ENCODE measurements around the gene ZDHHC4. TPM values are rescaled to one million over a fixed set of nuclear protein-coding genes. Genes with fewer than 3 reads are reported as not detected.
"Not testable (repeated sequence)": the region's sequence is repeated elsewhere in the genome, so short reads cannot be mapped to it uniquely, and the experiment has no call there.

Gene ZDHHC4
- total and polyA plus RNA-seq, 8 donors = 28.4 to 43.4 (median 36.0) TPM

DNA sequence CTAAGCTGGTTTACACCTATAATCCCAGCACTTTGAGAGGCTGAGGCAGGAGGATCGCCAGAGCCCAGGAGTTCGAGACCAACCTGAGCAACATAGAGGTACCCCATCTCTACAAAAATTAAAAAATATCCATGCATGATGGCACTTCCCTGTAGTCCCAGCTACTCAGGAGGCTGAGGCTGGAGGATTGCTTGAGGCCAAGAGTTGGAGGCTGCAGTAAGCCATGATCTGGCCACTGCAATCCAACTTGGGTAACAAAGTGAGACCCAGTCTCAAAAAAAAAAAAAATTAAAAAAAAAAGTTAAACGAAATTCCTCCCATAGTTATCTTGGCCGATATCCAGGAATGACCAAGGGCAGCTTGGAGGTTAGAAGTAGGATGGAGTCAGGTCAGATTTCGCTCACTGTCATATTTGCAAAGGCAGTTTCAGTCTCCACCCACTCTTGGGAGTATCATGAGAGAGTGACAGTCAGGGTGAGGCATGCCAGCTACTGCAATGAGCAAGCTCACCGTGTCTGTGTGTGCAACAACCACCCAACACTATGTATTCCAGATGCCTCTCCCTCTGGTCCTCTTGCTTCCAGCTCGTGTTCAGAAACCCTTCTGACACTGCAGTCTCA, 6.0 kb upstream of the ZDHHC4 start:
- Histone ChIP-seq H3K27me3 (no peaks in the 10 kb centered on the region), H3K4me3 (no peak overlapping the region), H3K27ac (no peak overlapping the region), H3K4me1 (no peaks in the 10 kb centered on the region), H3K36me3 (no peaks in the 10 kb centered on the region), H3K9me3 (no peaks in the 10 kb centered on the region)
- WGBS, 2 donors = 40 to 41% methylated on average over 7 of the region's 7 CpGs
- intact Hi-C loops (cut with DNase I) = no loop called here
- DNase-seq (no peak), ATAC-seq (no peak), FAIRE-seq (no peak)
- TF ChIP-seq, protein P1, sequence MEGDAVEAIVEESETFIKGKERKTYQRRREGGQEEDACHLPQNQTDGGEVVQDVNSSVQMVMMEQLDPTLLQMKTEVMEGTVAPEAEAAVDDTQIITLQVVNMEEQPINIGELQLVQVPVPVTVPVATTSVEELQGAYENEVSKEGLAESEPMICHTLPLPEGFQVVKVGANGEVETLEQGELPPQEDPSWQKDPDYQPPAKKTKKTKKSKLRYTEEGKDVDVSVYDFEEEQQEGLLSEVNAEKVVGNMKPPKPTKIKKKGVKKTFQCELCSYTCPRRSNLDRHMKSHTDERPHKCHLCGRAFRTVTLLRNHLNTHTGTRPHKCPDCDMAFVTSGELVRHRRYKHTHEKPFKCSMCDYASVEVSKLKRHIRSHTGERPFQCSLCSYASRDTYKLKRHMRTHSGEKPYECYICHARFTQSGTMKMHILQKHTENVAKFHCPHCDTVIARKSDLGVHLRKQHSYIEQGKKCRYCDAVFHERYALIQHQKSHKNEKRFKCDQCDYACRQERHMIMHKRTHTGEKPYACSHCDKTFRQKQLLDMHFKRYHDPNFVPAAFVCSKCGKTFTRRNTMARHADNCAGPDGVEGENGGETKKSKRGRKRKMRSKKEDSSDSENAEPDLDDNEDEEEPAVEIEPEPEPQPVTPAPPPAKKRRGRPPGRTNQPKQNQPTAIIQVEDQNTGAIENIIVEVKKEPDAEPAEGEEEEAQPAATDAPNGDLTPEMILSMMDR (IDR thresholded peaks at IDR 0.05) = no peak

- Histone ChIP-seq H3K4me1 (peaks cover 0 to 4% (median 0%) of the 10 kb centered on the region in 3 donors), H3K27ac (no peak overlapping the region), H3K27me3 (no peaks in the 10 kb centered on the region), H3K36me3 (no peaks in the 10 kb centered on the region), H3K9me3 (no peaks in the 10 kb centered on the region), H3K4me3 (no peak overlapping the region)
- intact Hi-C loops (cut with DNase I) = no loop called here
- FAIRE-seq (no peak), DNase-seq (peak in 1 of 6 donors; percentile 1), ATAC-seq (no peak)
- WGBS, 2 donors = 73 to 75% methylated on average over 9 of the region's 9 CpGs
- TF ChIP-seq, protein P1 (IDR thresholded peaks at IDR 0.05) = no peak
Measured at GRCh38 chr7:6575281-6576023, 1.8 kb upstream of the ZDHHC4 start.

DNA sequence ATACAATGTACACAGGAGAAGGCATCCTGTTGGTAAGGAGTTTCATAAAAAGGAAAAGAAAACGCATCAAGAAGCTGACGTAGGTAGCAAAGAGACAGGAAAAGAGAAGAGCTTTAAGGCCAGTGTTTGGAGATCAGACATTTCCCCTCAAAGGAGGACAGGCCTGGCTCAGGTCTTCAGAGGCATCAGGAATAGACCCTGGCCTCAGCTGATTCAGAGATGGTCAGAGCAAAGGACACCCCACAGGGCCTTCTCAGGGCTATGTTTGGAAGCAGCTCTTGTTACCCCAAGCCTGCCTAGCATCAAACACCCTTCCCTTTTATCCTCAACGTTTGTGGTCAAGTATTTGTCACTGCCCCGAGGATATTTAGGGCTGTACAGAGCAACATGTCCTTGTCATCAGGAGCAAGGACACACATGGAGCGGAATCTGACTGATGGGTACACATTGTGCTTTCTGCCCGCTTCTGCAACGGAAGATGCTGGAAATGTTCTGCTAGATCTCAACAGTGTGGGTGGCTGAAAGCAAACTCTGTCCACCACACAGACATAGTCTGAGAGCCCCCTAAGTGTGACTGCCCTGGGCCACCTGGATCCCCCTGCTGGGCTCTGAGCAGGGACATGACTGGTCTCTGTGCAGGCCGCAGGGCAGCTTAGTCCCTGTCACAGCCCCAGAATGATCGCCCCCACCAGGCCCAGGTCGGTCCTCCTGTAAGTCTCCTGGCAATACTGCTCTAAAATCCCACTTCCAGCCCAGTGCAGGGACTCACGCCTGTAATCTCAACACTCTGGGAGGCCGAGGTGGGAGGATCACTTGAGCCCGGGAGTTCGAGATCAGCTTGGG, 1.0 kb upstream of the ZDHHC4 start:
- H3K36me3 ChIP-seq = peaks cover 0 to 7% (median 0%) of the 10 kb centered on the region in 3 donors
- H3K27ac ChIP-seq = no peak overlapping the region
- H3K9me3 ChIP-seq = no peaks in the 10 kb centered on the region
- intact Hi-C loops (cut with DNase I) = no loop called here
- H3K27me3 ChIP-seq = no peaks in the 10 kb centered on the region
- FAIRE-seq (no peak), ATAC-seq (no peak), DNase-seq (peak in 1 of 6 donors; percentile 69)
- 61 to 67% methylated on average over 14 of the region's 14 CpGs for WGBS, 2 donors
- peak overlapping the region in 3 of 4 donors; percentile 64 to 76 (median 74) for H3K4me3 ChIP-seq
- peaks cover 0 to 4% (median 0%) of the 10 kb centered on the region in 3 donors for H3K4me1 ChIP-seq
- TF ChIP-seq, protein P1 (IDR thresholded peaks at IDR 0.05) = no peak

DNA sequence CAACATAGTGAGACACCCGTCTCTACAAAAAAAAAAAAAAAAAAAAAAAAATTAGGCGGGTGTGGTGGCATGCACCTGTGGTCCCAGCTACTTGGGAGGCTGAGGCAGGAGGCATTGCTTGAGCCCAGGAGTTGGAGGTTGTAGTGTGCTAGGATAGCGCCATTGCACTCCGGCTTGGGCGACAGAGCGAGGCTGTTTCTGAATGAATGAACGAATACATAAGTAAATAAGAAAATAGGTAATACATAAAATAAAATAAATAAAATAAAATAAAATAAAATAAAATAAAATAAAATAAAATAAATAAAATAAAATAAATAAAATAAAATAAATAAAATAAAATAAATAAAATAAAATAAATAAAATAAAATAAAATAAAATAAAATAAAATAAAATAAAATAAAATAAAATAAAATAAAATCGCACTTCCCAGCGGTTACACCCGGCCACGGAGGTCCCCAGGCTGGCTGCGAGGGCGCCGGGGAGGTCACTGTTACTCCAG, 336 bp upstream of the ZDHHC4 start:
- H3K4me1 ChIP-seq; FAIRE-seq; H3K27me3 ChIP-seq; H3K36me3 ChIP-seq; intact Hi-C loops (cut with DNase I); H3K9me3 ChIP-seq: not testable (repeated sequence)
- DNase-seq = peak in 2 of 6 donors; percentile 24 to 41
- WGBS, 2 donors = 7 to 8% methylated on average over 13 to 14 of the region's 14 CpGs
- peak overlapping the region; percentile 47 to 76 (median 69) for H3K4me3 ChIP-seq
- ATAC-seq = peak in 1 of 4 donors; percentile 42
- peak overlapping the region; percentile 79 to 96 (median 88) for H3K27ac ChIP-seq
